HCT116 (cell line): ENCODE results near the gene STPG1. TPM values are rescaled to one million over a fixed set of nuclear protein-coding genes. Genes with fewer than 3 reads are reported as not detected.

Experiments used
- ATAC-seq: fragments of 200-7000 bp; cut with Tn5 transposase; 2 replicates; pipeline ENCODE4 v1.9.1; 2020; ENCODE audit warnings: mild to moderate bottlenecking, moderate library complexity
- BruUV-seq: library from RNA; stranded (reverse); fragments of 400-500 nt; replicated peaks from 2 replicates; lab custom pipeline; 2021; lab: Mats Ljungman, UMichigan
- CTCF ChIA-PET: fragments of 300-600 bp; sonication (Branson Sonifier 250); formaldehyde crosslinking; loops from one replicate; lab custom pipeline; 2021; ENCODE audit warnings: antibody characterized with exemption; lab: Charles Lee
- POLR2A ChIA-PET: fragments of 300-600, 350-600 bp; sonication (Branson Sonifier 250); formaldehyde crosslinking; loops from one replicate; lab custom pipeline; 2021; ENCODE audit warnings: antibody characterized with exemption; lab: Charles Lee
- RAD21 ChIA-PET, 2 experiments: fragments of 300-600 bp; sonication (Branson Sonifier 250); formaldehyde crosslinking; loops; one replicate each; lab custom pipeline; 2023; ENCODE audit warnings: low total read pairs in 2 of 2; ENCODE audit not compliant: uncharacterized antibody in 2 of 2, unreplicated experiment in 2 of 2, low non-redundant PET in 1 of 2; lab: Charles Lee
- DNase-seq: peaks from one replicate; pipeline ENCODE4 v3.0.0-alpha.2; 2010; ENCODE audit warnings: low read depth, low spot score
- H2AFZ ChIP-seq: fragments of 200-600 bp; shearing (Covaris generic), sonication (generic); 2 replicates; pipeline ENCODE4 v1.6.1; 2017; ENCODE audit warnings: low read depth, mixed run types, mixed read lengths, antibody characterized with exemption, low read length; ENCODE audit not compliant: poor library complexity, severe bottlenecking
- H3K27ac ChIP-seq: 2 replicates; pipeline ENCODE4 v1.5.1; 2012; ENCODE audit warnings: low read depth, low read length
- H3K27me3 ChIP-seq: fragments of 200-600 bp; sonication (generic); 2 replicates; pipeline ENCODE4 v1.6.1; 2016; ENCODE audit warnings: mixed run types, low read length, mixed read lengths; ENCODE audit not compliant: insufficient read depth
- H3K36me3 ChIP-seq, 2 experiments: fragments of 200-500 bp in 1 of 2; fragments of 200-600 bp in 1 of 2; sonication (Bioruptor generic) in 1 of 2; sonication (generic) in 1 of 2; 2 replicates each; pipeline versions ENCODE4 v1.5.1 to v1.6.1; 2014 to 2016; ENCODE audit warnings: low read length in 2 of 2, inconsistent platforms in 1 of 2, mixed read lengths in 1 of 2, mixed run types in 1 of 2; ENCODE audit not compliant: insufficient read depth in 2 of 2, control insufficient read depth in 1 of 2
- H3K4me1 ChIP-seq, 2 experiments: fragments of 200-600 bp in 1 of 2; sonication (generic) in 1 of 2; 2 replicates each; pipeline versions ENCODE4 v1.5.1 to v1.6.1; 2012 to 2017; ENCODE audit warnings: low read length in 2 of 2, inconsistent platforms in 1 of 2, mild to moderate bottlenecking in 1 of 2, mixed read lengths in 1 of 2, mixed run types in 1 of 2, moderate library complexity in 1 of 2; ENCODE audit not compliant: insufficient read depth in 2 of 2, control insufficient read depth in 1 of 2
- H3K4me2 ChIP-seq: fragments of 200-600 bp; sonication (generic); 2 replicates; pipeline ENCODE4 v1.6.1; 2017; ENCODE audit warnings: mixed run types, low read length, mixed read lengths
- H3K4me3 ChIP-seq, 2 experiments: fragments of 200-600 bp in 1 of 2; sonication (generic) in 1 of 2; replicated peaks in 1 of 2; 2 replicates each; pipeline ENCODE4 v1.5.1; 2011 to 2016; ENCODE audit warnings: low read length in 2 of 2, control low read depth in 1 of 2, low read depth in 1 of 2, mild to moderate bottlenecking in 1 of 2, mixed read lengths in 1 of 2, mixed run types in 1 of 2
- H3K79me2 ChIP-seq: fragments of 200-600 bp; sonication (generic); 2 replicates; pipeline ENCODE4 v1.6.1; 2017; ENCODE audit warnings: mild to moderate bottlenecking, mixed run types, low read length, moderate library complexity, mixed read lengths; ENCODE audit not compliant: insufficient read depth
- H3K9ac ChIP-seq: fragments of 200-600 bp; sonication (generic); 2 replicates; pipeline ENCODE4 v1.6.1; 2016; ENCODE audit warnings: low read length, mixed read lengths
- H3K9me2 ChIP-seq: fragments of 200-600 bp; sonication (generic), shearing (Covaris generic); 2 replicates; pipeline ENCODE4 v1.6.1; 2017; ENCODE audit warnings: mixed run types, mild to moderate bottlenecking, moderate library complexity; ENCODE audit not compliant: insufficient read depth
- H3K9me3 ChIP-seq, 2 experiments: fragments of 200-500 bp in 1 of 2; fragments of 200-600 bp in 1 of 2; sonication (Bioruptor generic) in 1 of 2; sonication (generic) in 1 of 2; 2 replicates each; pipeline ENCODE4 v1.6.1; 2014 to 2017; ENCODE audit warnings: low read length in 2 of 2, mixed read lengths in 2 of 2, inconsistent platforms in 1 of 2, low read depth in 1 of 2, mild to moderate bottlenecking in 1 of 2, mixed run types in 1 of 2, moderate library complexity in 1 of 2; ENCODE audit not compliant: control insufficient read depth in 1 of 2, insufficient read depth in 1 of 2
- H4K20me1 ChIP-seq: fragments of 200-600 bp; sonication (generic), shearing (Covaris generic); 2 replicates; pipeline ENCODE4 v1.6.1; 2017; ENCODE audit warnings: mixed run types, mild to moderate bottlenecking, moderate library complexity; ENCODE audit not compliant: insufficient read depth
- CTCF ChIP-seq, 3 experiments: fragments of 200-600 bp in 1 of 3; sonication (generic) in 1 of 3; IDR thresholded peaks in 2 of 3; conservative IDR thresholded peaks in 1 of 3; 2 replicates each; pipeline ENCODE4 v1.5.1; 2012 to 2017; ENCODE audit warnings: low read depth in 2 of 3, low read length in 2 of 3, antibody characterized with exemption in 1 of 3, borderline replicate concordance in 1 of 3, control low read depth in 1 of 3, mild to moderate bottlenecking in 1 of 3, mixed read lengths in 1 of 3, mixed run types in 1 of 3, moderate library complexity in 1 of 3; ENCODE audit not compliant: insufficient read depth in 1 of 3
- MAX ChIP-seq: IDR thresholded peaks from 2 replicates; pipeline ENCODE4 v1.6.1; 2012
- intact Hi-C: fragments of 100-400 bp; cut with micrococcal nuclease; formaldehyde crosslinking; loops from 2 replicates; pipeline ENCODE4 v1.10.0; 2022
- total RNA-seq: library from RNA; stranded (reverse); gene quantifications from one replicate; pipeline ENCODE4 v1.2.1, GENCODE V29; 2021; ENCODE audit not compliant: unreplicated experiment

STPG1 gene
- total RNA-seq, 1 experiment from 2014 or later: 13.4 TPM

GRCh38 chr1:24393892-24394291 is 19.7 kb downstream of the STPG1 start (continued):
- peak; percentile 33; the same call in 1 of the 2 replicates for TF ChIP-seq MAX
- TF ChIP-seq, all 23 proteins: peak for 3

GRCh38 chr1:24392982-24393650 is 20.5 kb downstream of the STPG1 start:
- Histone ChIP-seq H3K4me2 (peak overlapping the region; percentile 59; the same call in 1 of the 2 replicates), H2AFZ (no peak overlapping the region), H4K20me1 (no peaks in the 10 kb centered on the region), H3K9me2 (no peaks in the 10 kb centered on the region), H3K9ac (peak overlapping the region; percentile 38), H3K27ac (no peak overlapping the region), H3K4me1 (peaks cover 8 to 35% of the 10 kb centered on the region in 2 experiments), H3K27me3 (no peaks in the 10 kb centered on the region), H3K9me3 (no peaks in the 10 kb centered on the region), H3K4me3 (no peak overlapping the region)
- no TSS peak for BruUV-seq
- intact Hi-C loops: loop anchor here (1.0 to 10.0 kb wide), 5 partner anchors 71 to 621 kb away; no protein-coding TSS in a partner anchor
- POLR2A ChIA-PET: interaction anchor here (2.2 to 2.4 kb wide), 3 partner anchors 191 to 242 kb away, joined by 10 to 19 read pairs (median 12); no protein-coding TSS in a partner anchor
- CTCF ChIA-PET: interaction anchor here (0.8 to 5.8 kb wide), 27 partner anchors 9 to 477 kb away, joined by 3 to 457 read pairs (median 8); partner anchors contain the start of genes IFNLR1, NIPAL3 and STPG1
- no peak for TF ChIP-seq CTCF (IDR thresholded peaks at IDR 0.05 in 2 of 3, conservative IDR thresholded peaks at IDR 0.05 in 1 of 3; ENCODE audit: borderline replicate concordance in 1 of 3, insufficient read depth in 1 of 3, low read depth in 2 of 3, low read length in 2 of 3)
- TF ChIP-seq, all 23 proteins: peak for 0
- ATAC-seq: no peak
- no peaks in the 10 kb centered on the region for H3K79me2 ChIP-seq
- no peaks in the 10 kb centered on the region for H3K36me3 ChIP-seq
- RAD21 ChIA-PET: interaction anchor here (0.9 to 3.7 kb wide), 7 partner anchors 191 to 442 kb away, joined by 3 to 68 read pairs (median 31); no protein-coding TSS in a partner anchor
- no peak for DNase-seq
